ENCODE data around the gene KCTD4.
"Not testable (repeated sequence)": the region's sequence is repeated elsewhere in the genome, so short reads cannot be mapped to it uniquely, and the experiment has no call there.

The KCTD4 gene

DNA sequence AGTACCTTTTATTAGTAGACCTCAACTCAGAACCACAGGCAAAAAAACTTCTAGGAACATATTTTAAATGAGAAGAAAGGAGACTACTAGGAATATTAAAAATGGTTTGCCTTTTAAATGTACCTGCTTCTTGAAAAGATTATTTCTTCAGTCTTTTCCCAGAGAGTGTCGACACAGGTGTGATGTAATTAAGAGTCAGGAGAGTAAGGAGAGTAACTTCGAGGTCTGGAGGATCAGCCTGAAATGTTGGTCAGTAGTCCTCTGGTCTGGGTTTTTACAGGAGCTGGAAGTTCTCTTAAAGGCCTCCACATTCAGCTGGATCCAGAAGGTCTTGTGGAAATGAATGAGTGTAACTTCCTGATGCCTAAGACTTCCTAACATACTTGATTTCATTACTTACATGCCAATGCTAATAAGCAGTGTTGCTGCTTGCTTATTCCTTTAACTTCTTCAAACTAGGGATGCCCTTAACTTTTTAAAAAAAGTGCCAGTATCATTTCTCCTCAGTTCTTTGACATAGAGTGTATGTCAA lies at the start of gene KCTD4:
KCTD4 (minus strand) TSS at position 345 of the 532 bp plus-strand sequence. CDS start 6,478 bp downstream, outside the sequence.
- TF ChIP-seq, protein P1, sequence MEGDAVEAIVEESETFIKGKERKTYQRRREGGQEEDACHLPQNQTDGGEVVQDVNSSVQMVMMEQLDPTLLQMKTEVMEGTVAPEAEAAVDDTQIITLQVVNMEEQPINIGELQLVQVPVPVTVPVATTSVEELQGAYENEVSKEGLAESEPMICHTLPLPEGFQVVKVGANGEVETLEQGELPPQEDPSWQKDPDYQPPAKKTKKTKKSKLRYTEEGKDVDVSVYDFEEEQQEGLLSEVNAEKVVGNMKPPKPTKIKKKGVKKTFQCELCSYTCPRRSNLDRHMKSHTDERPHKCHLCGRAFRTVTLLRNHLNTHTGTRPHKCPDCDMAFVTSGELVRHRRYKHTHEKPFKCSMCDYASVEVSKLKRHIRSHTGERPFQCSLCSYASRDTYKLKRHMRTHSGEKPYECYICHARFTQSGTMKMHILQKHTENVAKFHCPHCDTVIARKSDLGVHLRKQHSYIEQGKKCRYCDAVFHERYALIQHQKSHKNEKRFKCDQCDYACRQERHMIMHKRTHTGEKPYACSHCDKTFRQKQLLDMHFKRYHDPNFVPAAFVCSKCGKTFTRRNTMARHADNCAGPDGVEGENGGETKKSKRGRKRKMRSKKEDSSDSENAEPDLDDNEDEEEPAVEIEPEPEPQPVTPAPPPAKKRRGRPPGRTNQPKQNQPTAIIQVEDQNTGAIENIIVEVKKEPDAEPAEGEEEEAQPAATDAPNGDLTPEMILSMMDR (IDR thresholded peaks at IDR 0.05; ENCODE audit: borderline replicate concordance, control extremely low read depth, extremely low read depth, insufficient read depth, missing control alignments), result no peak
- in situ Hi-C loops (cut with MboI; ENCODE audit: low sequenced_read_pairs, unreplicated experiment), result no loop called here
- no peak for DNase-seq (ENCODE audit: low spot score)

GRCh38 chr13:45249662-45250061 lies 48.8 kb upstream of the KCTD4 start:
- TF ChIP-seq, protein P1 (IDR thresholded peaks at IDR 0.05; ENCODE audit: borderline replicate concordance, control extremely low read depth, extremely low read depth, insufficient read depth, missing control alignments), result no peak
- in situ Hi-C loops (cut with MboI; ENCODE audit: low sequenced_read_pairs, unreplicated experiment), result no loop called here
- no peak for DNase-seq (ENCODE audit: low spot score)

GRCh38 chr13:45244736-45245135 lies 43.9 kb upstream of the KCTD4 start:
- in situ Hi-C loops (cut with MboI; ENCODE audit: low sequenced_read_pairs, unreplicated experiment); DNase-seq (ENCODE audit: low spot score): not testable (repeated sequence)

- TF ChIP-seq, protein P1 (IDR thresholded peaks at IDR 0.05; ENCODE audit: borderline replicate concordance, control extremely low read depth, extremely low read depth, insufficient read depth, missing control alignments), result no peak
- in situ Hi-C loops (cut with MboI; ENCODE audit: low sequenced_read_pairs, unreplicated experiment), result no loop called here
- DNase-seq (ENCODE audit: low spot score), result no peak
Measured at GRCh38 chr13:45243077-45243476, 42.2 kb upstream of the KCTD4 start.

DNA sequence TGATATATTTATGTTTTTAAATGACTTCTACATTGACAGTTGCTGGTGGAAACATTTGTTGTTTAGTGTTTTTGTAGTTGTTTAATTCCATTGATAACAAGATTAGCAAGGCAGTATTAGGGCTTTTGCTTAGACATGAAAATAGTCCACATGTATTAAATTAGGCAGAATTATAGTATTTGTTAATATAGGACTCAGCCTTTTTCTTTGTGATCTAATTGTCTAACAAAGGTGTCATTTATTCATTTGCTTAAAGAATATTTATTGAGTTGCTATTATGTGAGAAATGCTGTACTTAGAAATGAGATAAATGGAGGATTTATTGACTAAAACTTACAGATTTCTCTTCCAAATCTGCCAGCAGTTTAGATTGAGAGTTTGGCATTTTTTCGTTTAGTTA lies 41.7 kb upstream of the KCTD4 start:
- in situ Hi-C loops (cut with MboI; ENCODE audit: low sequenced_read_pairs, unreplicated experiment), result no loop called here

DNA sequence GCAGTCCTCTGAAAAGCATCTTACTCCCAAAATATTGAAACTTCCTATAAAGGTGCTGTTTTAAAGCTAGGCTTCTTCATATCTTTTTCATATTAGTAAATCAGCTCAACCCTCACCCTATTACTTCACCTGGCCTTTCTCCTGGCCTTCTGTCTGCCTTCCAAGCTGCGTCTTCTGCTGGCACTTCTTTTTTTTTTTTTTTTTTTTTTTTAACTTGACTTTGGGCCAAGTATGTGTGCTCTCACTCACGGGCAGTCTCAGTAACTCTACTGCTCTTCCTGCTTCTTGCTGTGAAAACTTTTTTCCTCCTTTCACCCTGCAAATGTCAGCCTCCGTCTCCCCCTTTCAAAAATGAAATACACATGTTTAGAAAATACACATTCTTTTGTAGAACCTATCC lies 41.2 kb upstream of the KCTD4 start:
- no peak for DNase-seq (ENCODE audit: low spot score)
- TF ChIP-seq, protein P1 (IDR thresholded peaks at IDR 0.05; ENCODE audit: borderline replicate concordance, control extremely low read depth, extremely low read depth, insufficient read depth, missing control alignments), result no peak
- in situ Hi-C loops (cut with MboI; ENCODE audit: low sequenced_read_pairs, unreplicated experiment), result no loop called here

More for the DNA sequence above, 41.7 kb upstream of the KCTD4 start:
- TF ChIP-seq, protein P1 (IDR thresholded peaks at IDR 0.05; ENCODE audit: borderline replicate concordance, control extremely low read depth, extremely low read depth, insufficient read depth, missing control alignments), result no peak
- DNase-seq (ENCODE audit: low spot score), result no peak

DNA sequence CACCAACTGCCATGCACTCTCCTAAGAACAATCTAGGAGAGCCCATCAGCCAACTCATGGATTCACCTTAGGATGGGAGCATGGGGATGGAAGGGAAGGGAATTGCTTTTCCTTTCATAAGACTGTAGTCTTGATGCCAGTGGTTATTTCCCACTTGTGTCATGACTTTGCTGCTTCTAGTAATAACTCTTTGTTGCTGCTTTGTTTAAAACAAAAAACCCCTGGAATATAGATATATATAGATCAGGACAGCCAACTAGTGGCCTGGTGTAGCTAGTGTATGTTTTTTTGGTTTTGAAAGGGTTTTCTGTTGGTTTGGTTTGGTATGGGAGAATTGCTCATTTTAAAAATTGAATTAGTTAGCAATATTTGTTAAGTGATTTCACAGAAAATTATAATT lies 39.3 kb upstream of the KCTD4 start:
- TF ChIP-seq, protein P1 (IDR thresholded peaks at IDR 0.05; ENCODE audit: borderline replicate concordance, control extremely low read depth, extremely low read depth, insufficient read depth, missing control alignments), result no peak
- in situ Hi-C loops (cut with MboI; ENCODE audit: low sequenced_read_pairs, unreplicated experiment), result no loop called here
- DNase-seq (ENCODE audit: low spot score), result no peak

Data from GM13976 (cell line).